ENCODE measurements around the gene DSE.
"Not testable (repeated sequence)": the region's sequence is repeated elsewhere in the genome, so short reads cannot be mapped to it uniquely, and the experiment has no call there.

DSE gene

GRCh38 chr6:116338943-116339342 is 31.8 kb upstream of the DSE start:
- no peaks in the 10 kb centered on the region for H3K4me1 Mint-ChIP-seq
- H3K4me3 Mint-ChIP-seq, result no peak overlapping the region
- no peaks in the 10 kb centered on the region for H3K27me3 Mint-ChIP-seq (ENCODE audit: low read depth)
- H3K9me3 Mint-ChIP-seq, result peaks cover 27% of the 10 kb centered on the region
- H3K27ac Mint-ChIP-seq, result no peak overlapping the region
- TF ChIP-seq CTCF (IDR thresholded peaks at IDR 0.05; ENCODE audit: unreplicated experiment in 3 of 3), result no peak
- H3K36me3 Mint-ChIP-seq (ENCODE audit: low read depth), result peaks cover 43% of the 10 kb centered on the region

GRCh38 chr6:116340625-116341024 is 30.1 kb upstream of the DSE start:
- not testable (repeated sequence) for H3K4me1 Mint-ChIP-seq; H3K27ac Mint-ChIP-seq; H3K4me3 Mint-ChIP-seq; H3K27me3 Mint-ChIP-seq (ENCODE audit: low read depth)
- H3K36me3 Mint-ChIP-seq (ENCODE audit: low read depth), result peaks cover 40% of the 10 kb centered on the region
- H3K9me3 Mint-ChIP-seq, result peaks cover 41% of the 10 kb centered on the region

DNA sequence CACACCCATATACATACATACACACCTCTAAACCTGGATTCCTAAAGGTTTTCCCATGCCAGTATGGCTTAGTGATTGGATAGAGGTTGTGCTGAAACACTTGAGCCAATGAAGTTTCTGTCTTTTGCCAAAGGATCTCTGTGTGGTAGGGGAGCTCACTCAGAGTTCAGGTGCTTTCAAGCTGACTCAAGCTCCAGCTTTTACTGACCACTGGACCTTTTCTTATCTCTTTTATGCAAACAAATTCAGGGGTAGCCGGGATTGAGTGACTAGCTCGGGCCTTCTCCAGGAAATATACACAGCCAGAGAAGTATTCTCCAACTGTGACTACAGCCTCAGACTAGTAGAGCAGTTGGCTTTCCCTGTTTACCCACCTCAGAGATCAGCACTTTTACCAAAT is 21.5 kb upstream of the DSE start:
- Mint-ChIP-seq H3K4me1 (no peaks in the 10 kb centered on the region), H3K27me3 (ENCODE audit: low read depth) (no peaks in the 10 kb centered on the region), H3K4me3 (no peak overlapping the region), H3K36me3 (ENCODE audit: low read depth) (peaks cover 3% of the 10 kb centered on the region), H3K9me3 (peaks cover 21% of the 10 kb centered on the region), H3K27ac (no peak overlapping the region)
- no peak for TF ChIP-seq CTCF (IDR thresholded peaks at IDR 0.05; ENCODE audit: unreplicated experiment in 3 of 3)

DNA sequence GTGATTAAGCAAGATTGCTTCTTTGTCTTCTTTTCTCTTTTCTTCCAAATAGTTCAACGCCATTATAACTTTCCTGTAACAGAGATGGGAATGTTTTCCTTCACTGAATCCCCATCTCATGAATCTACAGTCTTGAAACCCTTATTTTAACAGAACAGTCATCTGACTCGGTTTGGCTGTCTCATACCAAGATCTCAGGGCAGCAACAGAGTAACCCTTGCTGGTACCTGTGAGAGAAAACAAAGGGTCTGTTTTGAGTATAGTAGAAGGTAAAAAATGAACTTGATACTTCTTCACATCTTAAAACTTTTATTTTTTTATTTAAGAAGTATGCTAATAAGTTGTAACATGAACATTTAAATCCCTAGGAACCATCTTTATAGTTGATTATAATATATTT is 19.6 kb upstream of the DSE start:
- no peaks in the 10 kb centered on the region for H3K4me1 Mint-ChIP-seq
- no peak overlapping the region for H3K27ac Mint-ChIP-seq
- H3K36me3 Mint-ChIP-seq (ENCODE audit: low read depth), result peaks cover 3% of the 10 kb centered on the region
- no peaks in the 10 kb centered on the region for H3K27me3 Mint-ChIP-seq (ENCODE audit: low read depth)
- no peak overlapping the region for H3K4me3 Mint-ChIP-seq
- peaks cover 7% of the 10 kb centered on the region for H3K9me3 Mint-ChIP-seq
- no peak for TF ChIP-seq CTCF (IDR thresholded peaks at IDR 0.05; ENCODE audit: unreplicated experiment in 3 of 3)

DNA sequence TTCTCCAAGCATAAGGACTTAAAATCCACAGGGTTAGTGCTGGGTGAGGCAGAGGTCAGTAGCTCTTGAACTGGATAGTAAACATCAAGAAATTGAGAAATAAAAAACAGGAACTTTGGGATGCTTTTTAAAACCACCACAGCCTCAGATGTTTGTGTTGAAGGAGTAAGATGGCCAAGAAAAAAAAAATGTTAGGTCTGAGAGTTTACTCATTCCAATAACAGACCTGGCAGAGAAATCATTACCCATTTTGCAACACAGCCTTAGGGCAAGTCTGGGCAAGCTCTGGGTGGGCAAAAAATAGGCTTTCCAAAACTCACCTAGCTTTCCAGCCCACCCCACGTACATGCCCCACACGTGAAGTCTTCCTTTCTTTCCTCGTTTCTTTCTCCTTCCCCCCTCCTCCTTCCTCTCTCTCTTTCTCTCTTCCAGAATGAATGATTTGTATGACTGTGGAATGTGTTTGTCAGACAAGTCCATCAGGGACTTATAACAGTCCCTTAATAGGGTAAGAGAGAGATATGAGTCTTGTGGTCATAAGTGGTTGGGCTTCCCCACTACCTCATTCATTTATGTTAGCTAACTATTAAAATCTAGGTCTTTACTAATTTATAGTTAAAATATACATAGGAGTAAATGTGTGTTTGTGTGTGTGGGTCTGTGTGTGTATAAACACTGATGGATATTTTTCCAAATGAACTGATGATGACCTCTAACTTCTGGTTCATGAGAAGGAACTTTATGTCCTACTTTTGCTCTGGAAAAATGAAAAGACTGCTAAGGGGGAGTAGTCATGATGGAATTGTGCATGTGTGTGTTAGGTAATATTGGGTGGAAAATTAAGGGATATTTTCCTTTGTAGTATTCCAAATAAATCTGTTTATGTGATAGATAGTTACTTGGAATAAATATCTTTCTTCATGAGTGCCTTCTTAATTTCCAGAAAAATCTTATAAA is 18.0 kb upstream of the DSE start:
- H3K9me3 Mint-ChIP-seq, result no peaks in the 10 kb centered on the region
- H3K4me1 Mint-ChIP-seq, result peaks cover 4% of the 10 kb centered on the region
- no peak overlapping the region for H3K27ac Mint-ChIP-seq
- no peaks in the 10 kb centered on the region for H3K27me3 Mint-ChIP-seq (ENCODE audit: low read depth)
- H3K4me3 Mint-ChIP-seq, result no peak overlapping the region
- no peaks in the 10 kb centered on the region for H3K36me3 Mint-ChIP-seq (ENCODE audit: low read depth)
- TF ChIP-seq CTCF (IDR thresholded peaks at IDR 0.05; ENCODE audit: unreplicated experiment in 3 of 3), result no peak

GRCh38 chr6:116354236-116354635 is 16.5 kb upstream of the DSE start:
- no peaks in the 10 kb centered on the region for H3K36me3 Mint-ChIP-seq (ENCODE audit: low read depth)
- H3K9me3 Mint-ChIP-seq, result no peaks in the 10 kb centered on the region
- peaks cover 5% of the 10 kb centered on the region for H3K4me1 Mint-ChIP-seq
- H3K27ac Mint-ChIP-seq, result no peak overlapping the region
- no peak for TF ChIP-seq CTCF (IDR thresholded peaks at IDR 0.05; ENCODE audit: unreplicated experiment in 3 of 3)
- no peak overlapping the region for H3K4me3 Mint-ChIP-seq
- no peaks in the 10 kb centered on the region for H3K27me3 Mint-ChIP-seq (ENCODE audit: low read depth)

Measured in nephron (organoid).